HepG2 (cell line): ENCODE measurements around the gene GLUD1. TPM values are rescaled to one million over a fixed set of nuclear protein-coding genes. Genes with fewer than 3 reads are reported as not detected.

ENCODE experiments used
- AKNA ChIP-seq: sonication (generic); formaldehyde crosslinking; IDR thresholded peaks from 2 replicates; pipeline ENCODE4 v1.4.0; 2020; ENCODE audit warnings: missing genetic modification reagents, borderline replicate concordance
- EP300 ChIP-seq, 3 experiments: sonication (generic) in 1 of 3; formaldehyde crosslinking in 1 of 3; IDR thresholded peaks; 2 replicates each; pipeline versions ENCODE4 v1.5.1 to v1.6.1; 2011 to 2020; ENCODE audit warnings: low read depth in 2 of 3, low read length in 2 of 3, borderline replicate concordance in 1 of 3, improper control_type of control experiment in 1 of 3, mild to moderate bottlenecking in 1 of 3, missing genetic modification reagents in 1 of 3, moderate library complexity in 1 of 3
- KDM2A ChIP-seq: sonication (generic); formaldehyde crosslinking; IDR thresholded peaks from 2 replicates; pipeline ENCODE4 v1.4.0; 2020; ENCODE audit warnings: low read depth, missing genetic modification reagents, borderline replicate concordance
- MTA1 ChIP-seq: sonication (generic); formaldehyde crosslinking; IDR thresholded peaks from 2 replicates; pipeline ENCODE4 v1.4.0; 2020; ENCODE audit warnings: missing genetic modification reagents, mild to moderate bottlenecking, borderline replicate concordance
- RBFOX2 ChIP-seq: fragments of 200-400 bp; formaldehyde crosslinking; IDR thresholded peaks from 2 replicates; pipeline ENCODE4 v1.6.1; 2017; ENCODE audit warnings: low read depth, mild to moderate bottlenecking, low read length
- RFXAP ChIP-seq: sonication (generic); formaldehyde crosslinking; IDR thresholded peaks from 2 replicates; pipeline ENCODE4 v1.4.0; 2020; ENCODE audit warnings: missing genetic modification reagents, borderline replicate concordance
- SRSF4 ChIP-seq: fragments of 200-400 bp; formaldehyde crosslinking; IDR thresholded peaks from one replicate; pipeline ENCODE4 v1.6.1; 2018; ENCODE audit warnings: mild to moderate bottlenecking, low read depth, low read length, moderate library complexity; ENCODE audit not compliant: poor library complexity, severe bottlenecking
- TBP ChIP-seq: sonication (generic); formaldehyde crosslinking; IDR thresholded peaks from 2 replicates; pipeline ENCODE4 v1.5.0; 2020; ENCODE audit warnings: missing genetic modification reagents
- TCF12 ChIP-seq, 2 experiments: fragments of 450-650 bp in 1 of 2; sonication (generic) in 1 of 2; formaldehyde crosslinking in 1 of 2; IDR thresholded peaks; 2 replicates each; pipeline versions ENCODE4 v1.6.1 to v1.8.0; 2017 to 2022; ENCODE audit warnings: antibody characterized with exemption in 1 of 2, mild to moderate bottlenecking in 1 of 2, missing genetic modification reagents in 1 of 2, moderate library complexity in 1 of 2
- ZBTB4 ChIP-seq: sonication (generic); formaldehyde crosslinking; IDR thresholded peaks from 2 replicates; pipeline ENCODE4 v1.4.0; 2020; ENCODE audit warnings: missing genetic modification reagents, mild to moderate bottlenecking, borderline replicate concordance
- ZC3H4 ChIP-seq: sonication (generic); formaldehyde crosslinking; IDR thresholded peaks from 2 replicates; pipeline ENCODE4 v1.4.0; 2020; ENCODE audit warnings: missing genetic modification reagents, borderline replicate concordance
- ZFP62 ChIP-seq: sonication (generic); formaldehyde crosslinking; IDR thresholded peaks from 2 replicates; pipeline ENCODE4 v1.4.0; 2020; ENCODE audit warnings: missing genetic modification reagents
- ZNF136 ChIP-seq: sonication (generic); formaldehyde crosslinking; IDR thresholded peaks from 2 replicates; pipeline ENCODE4 v1.8.1; 2022; ENCODE audit warnings: low read depth, mild to moderate bottlenecking, moderate library complexity, missing genetic modification reagents
- polyA plus RNA-seq, 8 experiments: library from polyadenylated mRNA; depleted of rRNA in 3 of 8; stranded (reverse) in 7 of 8; unstranded in 1 of 8; fragments of >200 nt; fragmentation: Illumina TruSeq in 4 of 8; extraction: Trizol in 4 of 8; gene quantifications; 2 replicates each; pipeline versions ENCODE4 v1.2.1 to v1.2.3, GENCODE V29; 2011 to 2016; ENCODE audit warnings: low read depth in 4 of 8, missing spikeins in 1 of 8, mixed read lengths in 1 of 8; ENCODE audit not compliant: insufficient read depth in 1 of 8
- total RNA-seq, 5 experiments: library from RNA; depleted of rRNA; stranded (reverse); fragments of >200 nt; fragmentation: Illumina TruSeq; extraction: Trizol; gene quantifications; 2 replicates each; pipeline ENCODE4 v1.2.3, GENCODE V29; 2016; ENCODE audit warnings: low read depth in 1 of 5
- TF ChIP-seq, protein P1 (sequence below): sonication (generic); formaldehyde crosslinking; IDR thresholded peaks from 2 replicates; pipeline ENCODE4 v1.4.0; 2020; ENCODE audit warnings: missing genetic modification reagents
- TF ChIP-seq, protein P2 (sequence below): sonication (generic); formaldehyde crosslinking; conservative IDR thresholded peaks from 2 replicates; pipeline ENCODE4 v1.4.0; 2020; ENCODE audit warnings: missing genetic modification reagents

GLUD1 gene
- total and polyA plus RNA-seq, 2 of the 13 experiments (the other 11 are each of a cell fraction or from before 2014, with no cell fraction given) = 301 to 798 TPM

- TF ChIP-seq ZBTB4 (CRISPR knock-in tag) = no peak; the same call in 1 of the 2 replicates
- TF ChIP-seq AKNA (CRISPR knock-in tag) = no peak
- TF ChIP-seq EP300 (IDR thresholded peaks at IDR 0.05; ENCODE audit: low read depth in 2 of 2, low read length in 2 of 2) = 0 out of 4 replicates have a peak, but pooled peaks of 1 of the 2 experiments have one; percentile 5
- peak; percentile 51; the same call in 1 of the 2 replicates for TF ChIP-seq EP300 (CRISPR knock-in tag; IDR thresholded peaks at IDR 0.05; ENCODE audit: borderline replicate concordance)
- TF ChIP-seq ZNF136 (CRISPR knock-in tag) = peak; percentile 37; the same call in 1 of the 2 replicates
- no peak for TF ChIP-seq TCF12 (IDR thresholded peaks at IDR 0.05)
- 0 out of 2 replicates have a peak, but pooled peaks have one; percentile 44 for TF ChIP-seq TCF12 (CRISPR knock-in tag; IDR thresholded peaks at IDR 0.05)
- no peak for TF ChIP-seq ZFP62
- peak; percentile 84 for TF ChIP-seq KDM2A
- TF ChIP-seq, protein P1, sequence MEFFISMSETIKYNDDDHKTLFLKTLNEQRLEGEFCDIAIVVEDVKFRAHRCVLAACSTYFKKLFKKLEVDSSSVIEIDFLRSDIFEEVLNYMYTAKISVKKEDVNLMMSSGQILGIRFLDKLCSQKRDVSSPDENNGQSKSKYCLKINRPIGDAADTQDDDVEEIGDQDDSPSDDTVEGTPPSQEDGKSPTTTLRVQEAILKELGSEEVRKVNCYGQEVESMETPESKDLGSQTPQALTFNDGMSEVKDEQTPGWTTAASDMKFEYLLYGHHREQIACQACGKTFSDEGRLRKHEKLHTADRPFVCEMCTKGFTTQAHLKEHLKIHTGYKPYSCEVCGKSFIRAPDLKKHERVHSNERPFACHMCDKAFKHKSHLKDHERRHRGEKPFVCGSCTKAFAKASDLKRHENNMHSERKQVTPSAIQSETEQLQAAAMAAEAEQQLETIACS (CRISPR knock-in tag) = peak; percentile 87
- TF ChIP-seq MTA1 (CRISPR knock-in tag) = peak; percentile 68; the same call in 1 of the 2 replicates
- peak; percentile 87 for TF ChIP-seq RBFOX2
- no peak; the same call in 1 of the 2 replicates for TF ChIP-seq RFXAP
- 0 out of 2 replicates have a peak, but pooled peaks have one; percentile 54 for TF ChIP-seq ZC3H4 (CRISPR knock-in tag)
- TF ChIP-seq, protein P2, sequence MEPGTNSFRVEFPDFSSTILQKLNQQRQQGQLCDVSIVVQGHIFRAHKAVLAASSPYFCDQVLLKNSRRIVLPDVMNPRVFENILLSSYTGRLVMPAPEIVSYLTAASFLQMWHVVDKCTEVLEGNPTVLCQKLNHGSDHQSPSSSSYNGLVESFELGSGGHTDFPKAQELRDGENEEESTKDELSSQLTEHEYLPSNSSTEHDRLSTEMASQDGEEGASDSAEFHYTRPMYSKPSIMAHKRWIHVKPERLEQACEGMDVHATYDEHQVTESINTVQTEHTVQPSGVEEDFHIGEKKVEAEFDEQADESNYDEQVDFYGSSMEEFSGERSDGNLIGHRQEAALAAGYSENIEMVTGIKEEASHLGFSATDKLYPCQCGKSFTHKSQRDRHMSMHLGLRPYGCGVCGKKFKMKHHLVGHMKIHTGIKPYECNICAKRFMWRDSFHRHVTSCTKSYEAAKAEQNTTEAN (CRISPR knock-in tag) = peak; percentile 69; the same call in 1 of the 2 replicates
- no peak for TF ChIP-seq TBP
- TF ChIP-seq SRSF4 = no peak
Measured at GRCh38 chr10:87095236-87095945, 748 bp upstream of the GLUD1 start (continued).
